Limb (tissue), 2 donors: ENCODE results near the gene CLDN7.
A peak's percentile ranks its signal among the peaks of the same experiment; 100 is the strongest.

Experiments used
- DNase-seq, 2 donors: peaks; one replicate each; pipeline ENCODE4 v3.0.0-alpha.2; 2016; ENCODE audit errors: extremely low spot score in 2 of 2

CLDN7 gene

GRCh38 chr17:7238420-7239090 lies 23.7 kb downstream of the CLDN7 start:
- peak in 1 of 2 donors; percentile 77 for DNase-seq

GRCh38 chr17:7237761-7238419 lies 24.4 kb downstream of the CLDN7 start:
- peak in 1 of 2 donors; percentile 88 for DNase-seq

- DNase-seq: no peak
These were observed 25.0 kb downstream of the CLDN7 start for GRCh38 chr17:7237266-7237760.

- DNase-seq: no peak
These were observed 25.5 kb downstream of the CLDN7 start for GRCh38 chr17:7236808-7237207.

GRCh38 chr17:7235693-7236665 lies 26.3 kb downstream of the CLDN7 start:
- DNase-seq: no peak

- DNase-seq: peak; percentile 96 to 98
These were observed 28.0 kb downstream of the CLDN7 start, which contains the start of gene DVL2 for GRCh38 chr17:7234083-7234951. Gene DVL2 (minus strand): TSS chr17:7234517. CDS start chr17:7234262, 255 bp downstream.

- no peak for DNase-seq
These were observed 28.6 kb downstream of the CLDN7 start for GRCh38 chr17:7233701-7234082.

- no peak for DNase-seq
These were observed 30.2 kb downstream of the CLDN7 start for GRCh38 chr17:7232114-7232513.

GRCh38 chr17:7229504-7229903 lies 32.8 kb downstream of the CLDN7 start:
- DNase-seq: no peak

GRCh38 chr17:7228920-7229319 lies 33.4 kb downstream of the CLDN7 start:
- no peak for DNase-seq

GRCh38 chr17:7226721-7227710 lies 35.3 kb downstream of the CLDN7 start:
- no peak for DNase-seq

- no peak for DNase-seq
These were observed 36.5 kb downstream of the CLDN7 start for GRCh38 chr17:7225711-7226331.

GRCh38 chr17:7224661-7225111 lies 37.6 kb downstream of the CLDN7 start:
- DNase-seq: no peak

GRCh38 chr17:7224110-7224509 lies 38.2 kb downstream of the CLDN7 start:
- no peak for DNase-seq

GRCh38 chr17:7223375-7223774 lies 38.9 kb downstream of the CLDN7 start:
- DNase-seq: no peak

- no peak for DNase-seq
These were observed 39.3 kb downstream of the CLDN7 start for GRCh38 chr17:7222972-7223292.

- DNase-seq: no peak
These were observed 39.9 kb downstream of the CLDN7 start for GRCh38 chr17:7222093-7222971.
